T-helper 1 cell treated with Interleukin-12 subunit alpha and Interleukin-12 subunit beta and Interleukin-4 antibody, amounts not matched to agents 30 ng/mL and 1 ng/mL, for 36 hours (primary cell): ENCODE measurements around the gene KCND2. TPM values are rescaled to one million over a fixed set of nuclear protein-coding genes. Genes with fewer than 3 reads are reported as not detected.
"Not testable (repeated sequence)": the region's sequence is repeated elsewhere in the genome, so short reads cannot be mapped to it uniquely, and the experiment has no call there.

Experiments
- intact Hi-C: fragments of 100-400 bp; cut with micrococcal nuclease; formaldehyde crosslinking; loops from one replicate; pipeline ENCODE4 v1.15.1; 2024
- total RNA-seq: library from RNA; stranded (reverse); gene quantifications from 2 replicates; pipeline ENCODE4 v1.2.3, GENCODE V29; 2022

Gene KCND2
- total RNA-seq, result not detected in 2 replicates

- intact Hi-C loops, result loop anchor here (5.0 kb wide), 1 partner anchor 336 kb away; no protein-coding TSS in a partner anchor
These were observed at the start of gene KCND2 for GRCh38 chr7:120272701-120273475. KCND2 (plus strand) TSS chr7:120273175.

- intact Hi-C loops, result no loop called here
These were observed 46.8 kb upstream of the KCND2 start for GRCh38 chr7:120226188-120226587.

GRCh38 chr7:120227255-120227654 lies 45.7 kb upstream of the KCND2 start:
- intact Hi-C loops, result no loop called here

GRCh38 chr7:120229084-120229483 lies 43.9 kb upstream of the KCND2 start:
- intact Hi-C loops, result no loop called here

GRCh38 chr7:120233338-120233737 lies 39.6 kb upstream of the KCND2 start:
- intact Hi-C loops, result no loop called here

- intact Hi-C loops, result not testable (repeated sequence)
These were observed 32.6 kb upstream of the KCND2 start for GRCh38 chr7:120240350-120240749.

- intact Hi-C loops, result no loop called here
These were observed 31.0 kb upstream of the KCND2 start for GRCh38 chr7:120241973-120242372.

- intact Hi-C loops, result no loop called here
These were observed 18.1 kb upstream of the KCND2 start for GRCh38 chr7:120254845-120255244.

GRCh38 chr7:120256344-120257070 lies 16.5 kb upstream of the KCND2 start:
- intact Hi-C loops, result no loop called here

- intact Hi-C loops, result no loop called here
These were observed 13.6 kb upstream of the KCND2 start for GRCh38 chr7:120259386-120259785.

GRCh38 chr7:120260111-120260510 lies 12.9 kb upstream of the KCND2 start:
- intact Hi-C loops, result no loop called here

GRCh38 chr7:120272261-120272660 lies 714 bp upstream of the KCND2 start:
- intact Hi-C loops, result loop anchor here (5.0 kb wide), 1 partner anchor 335 kb away; no protein-coding TSS in a partner anchor

- intact Hi-C loops, result loop anchor here (5.0 kb wide), 1 partner anchor 336 kb away; no protein-coding TSS in a partner anchor
These were observed 551 bp downstream of the KCND2 start for GRCh38 chr7:120273476-120273975.

- intact Hi-C loops, result loop anchor here (5.0 kb wide), 1 partner anchor 337 kb away; no protein-coding TSS in a partner anchor
These were observed 1.5 kb downstream of the KCND2 start for GRCh38 chr7:120274482-120274881.

- intact Hi-C loops, result loop anchor here (5.0 kb wide), 1 partner anchor 338 kb away; no protein-coding TSS in a partner anchor
These were observed 1.9 kb downstream of the KCND2 start for GRCh38 chr7:120274899-120275298.

GRCh38 chr7:120276720-120277119 lies 3.7 kb downstream of the KCND2 start:
- intact Hi-C loops, result no loop called here

- intact Hi-C loops, result no loop called here
These were observed 5.8 kb downstream of the KCND2 start for GRCh38 chr7:120278773-120279172.

- intact Hi-C loops, result no loop called here
These were observed 7.8 kb downstream of the KCND2 start for GRCh38 chr7:120280743-120281142.

- intact Hi-C loops, result no loop called here
These were observed 20.1 kb downstream of the KCND2 start for GRCh38 chr7:120293027-120293426.

GRCh38 chr7:120302190-120302589 lies 29.2 kb downstream of the KCND2 start:
- intact Hi-C loops, result no loop called here

- intact Hi-C loops, result no loop called here
These were observed 30.1 kb downstream of the KCND2 start for GRCh38 chr7:120303105-120303504.

- intact Hi-C loops, result no loop called here
These were observed 31.7 kb downstream of the KCND2 start for GRCh38 chr7:120304674-120305073.
